Prostate gland (tissue), 2 donors: ENCODE results near the gene CXCL6. TPM values are rescaled to one million over a fixed set of nuclear protein-coding genes. Genes with fewer than 3 reads are reported as not detected.

Experiments used
- DNase-seq: peaks from one replicate; pipeline ENCODE4 v3.0.0-alpha.2; 2019; ENCODE audit warnings: low spot score
- H3K27ac ChIP-seq, 2 donors: fragments of 200-600 bp; sonication (generic); 2 replicates each; pipeline ENCODE4 v1.5.1; 2017 to 2019
- H3K27me3 ChIP-seq: fragments of 200-600 bp; sonication (generic); replicated peaks from 2 replicates; pipeline ENCODE4 v1.5.1; 2019; ENCODE audit not compliant: insufficient read depth
- H3K36me3 ChIP-seq, 2 donors: fragments of 200-600 bp; sonication (generic); 1 replicate in 1 of 2; 2 replicates in 1 of 2; pipeline versions ENCODE4 v1.5.1 to v1.8.1; 2017 to 2019
- H3K4me1 ChIP-seq: fragments of 200-600 bp; sonication (generic); replicated peaks from 2 replicates; pipeline ENCODE4 v1.5.1; 2019
- H3K4me3 ChIP-seq, 2 donors: fragments of 200-600 bp; sonication (generic); 2 replicates each; pipeline ENCODE4 v1.5.1; 2017 to 2019
- H3K9me3 ChIP-seq: fragments of 200-600 bp; sonication (generic); 2 replicates; pipeline ENCODE4 v1.5.1; 2017
- CTCF ChIP-seq, 4 experiments: fragments of 200-600 bp in 2 of 4; fragments of 450-650 bp in 2 of 4; sonication (generic) in 2 of 4; IDR thresholded peaks; 1 replicate in 3 of 4; 2 replicates in 1 of 4; pipeline ENCODE4 v1.5.1; 2016 to 2019; ENCODE audit warnings: antibody characterized with exemption in 4 of 4, mild to moderate bottlenecking in 2 of 4, moderate library complexity in 2 of 4
- POLR2A ChIP-seq: fragments of 450-650 bp; IDR thresholded peaks from one replicate; pipeline ENCODE4 v1.6.1; 2016; ENCODE audit warnings: antibody characterized with exemption, mild to moderate bottlenecking
- POLR2AphosphoS5 ChIP-seq: sonication (generic); formaldehyde crosslinking; IDR thresholded peaks from one replicate; pipeline ENCODE4 v1.6.1; 2017; ENCODE audit warnings: antibody characterized with exemption
- WGBS: methylation state at CpG from one replicate; pipeline ENCODE4 v1.1.5; 2018; 5-methylcytosine and 5-hydroxymethylcytosine counted together
- intact Hi-C: fragments of 100-400 bp; cut with DNase I; formaldehyde crosslinking; loops from one replicate; pipeline ENCODE4 v1.14.2; 2022
- total RNA-seq, 2 donors: library from RNA; depleted of rRNA; stranded (reverse); fragments of >200 nt; gene quantifications; one replicate each; pipeline ENCODE4 v1.1.0, GENCODE V29; 2016

CXCL6 gene
- total RNA-seq, 2 donors from 2014 or later: 5.2 to 8.4 TPM

- intact Hi-C loops: no loop called here
- no peak for DNase-seq
- TF ChIP-seq CTCF (IDR thresholded peaks at IDR 0.05): no peak
- no peak for TF ChIP-seq POLR2A
- TF ChIP-seq POLR2AphosphoS5: no peak
- Histone ChIP-seq H3K4me3 (no peak overlapping the region), H3K36me3 (no peaks in the 10 kb centered on the region), H3K27ac (no peak overlapping the region), H3K27me3 (no peaks in the 10 kb centered on the region), H3K9me3 (no peaks in the 10 kb centered on the region), H3K4me1 (no peaks in the 10 kb centered on the region)
Measured at GRCh38 chr4:73823760-73824159, 12.7 kb upstream of the CXCL6 start.

GRCh38 chr4:73828956-73829355 lies 7.5 kb upstream of the CXCL6 start:
- TF ChIP-seq CTCF (IDR thresholded peaks at IDR 0.05): no peak
- TF ChIP-seq POLR2AphosphoS5: no peak
- TF ChIP-seq POLR2A: no peak
- intact Hi-C loops: no loop called here
- no peaks in the 10 kb centered on the region for H3K36me3 ChIP-seq
- H3K4me1 ChIP-seq: no peaks in the 10 kb centered on the region
- DNase-seq: no peak
- no peak overlapping the region for H3K4me3 ChIP-seq
- no peak overlapping the region for H3K27ac ChIP-seq
- H3K27me3 ChIP-seq: no peaks in the 10 kb centered on the region
- 79% methylated on average over 3 of the region's 3 CpGs for WGBS
- H3K9me3 ChIP-seq: no peaks in the 10 kb centered on the region

- no peak overlapping the region for H3K4me3 ChIP-seq
- H3K9me3 ChIP-seq: no peaks in the 10 kb centered on the region
- intact Hi-C loops: no loop called here
- H3K27me3 ChIP-seq: no peaks in the 10 kb centered on the region
- no peak for DNase-seq
- 46% methylated on average over 2 of the region's 2 CpGs for WGBS
- no peaks in the 10 kb centered on the region for H3K4me1 ChIP-seq
- H3K36me3 ChIP-seq: no peaks in the 10 kb centered on the region
- no peak overlapping the region for H3K27ac ChIP-seq
- TF ChIP-seq POLR2AphosphoS5 (no peak), POLR2A (no peak), CTCF (IDR thresholded peaks at IDR 0.05) (no peak)
Measured at GRCh38 chr4:73831569-73831968, 4.9 kb upstream of the CXCL6 start.

GRCh38 chr4:73832651-73833237 lies 3.7 kb upstream of the CXCL6 start:
- no peaks in the 10 kb centered on the region for H3K36me3 ChIP-seq
- H3K27me3 ChIP-seq: no peaks in the 10 kb centered on the region
- intact Hi-C loops: no loop called here
- TF ChIP-seq POLR2AphosphoS5 (no peak), POLR2A (no peak), CTCF (IDR thresholded peaks at IDR 0.05) (no peak)
- DNase-seq: no peak
- H3K4me3 ChIP-seq: no peak overlapping the region
- no peak overlapping the region for H3K27ac ChIP-seq
- H3K4me1 ChIP-seq: no peaks in the 10 kb centered on the region
- 94% methylated on average over 1 of the region's 1 CpG for WGBS
- no peaks in the 10 kb centered on the region for H3K9me3 ChIP-seq

GRCh38 chr4:73839071-73839470 lies 2.6 kb downstream of the CXCL6 start:
- Histone ChIP-seq H3K9me3 (no peaks in the 10 kb centered on the region), H3K27me3 (no peaks in the 10 kb centered on the region), H3K4me3 (no peak overlapping the region), H3K36me3 (no peaks in the 10 kb centered on the region), H3K27ac (peak overlapping the region in 1 of 2 donors; percentile 46), H3K4me1 (no peaks in the 10 kb centered on the region)
- TF ChIP-seq POLR2A (no peak), POLR2AphosphoS5 (no peak), CTCF (IDR thresholded peaks at IDR 0.05) (no peak)
- no peak for DNase-seq
- intact Hi-C loops: no loop called here
- 89% methylated on average over 5 of the region's 5 CpGs for WGBS
